ENCODE measurements around the gene UNK. TPM values are rescaled to one million over a fixed set of nuclear protein-coding genes. Genes with fewer than 3 reads are reported as not detected.

The UNK gene
- total and polyA plus RNA-seq, 10 donors: 19.0 to 53.8 (median 46.2) TPM

DNA sequence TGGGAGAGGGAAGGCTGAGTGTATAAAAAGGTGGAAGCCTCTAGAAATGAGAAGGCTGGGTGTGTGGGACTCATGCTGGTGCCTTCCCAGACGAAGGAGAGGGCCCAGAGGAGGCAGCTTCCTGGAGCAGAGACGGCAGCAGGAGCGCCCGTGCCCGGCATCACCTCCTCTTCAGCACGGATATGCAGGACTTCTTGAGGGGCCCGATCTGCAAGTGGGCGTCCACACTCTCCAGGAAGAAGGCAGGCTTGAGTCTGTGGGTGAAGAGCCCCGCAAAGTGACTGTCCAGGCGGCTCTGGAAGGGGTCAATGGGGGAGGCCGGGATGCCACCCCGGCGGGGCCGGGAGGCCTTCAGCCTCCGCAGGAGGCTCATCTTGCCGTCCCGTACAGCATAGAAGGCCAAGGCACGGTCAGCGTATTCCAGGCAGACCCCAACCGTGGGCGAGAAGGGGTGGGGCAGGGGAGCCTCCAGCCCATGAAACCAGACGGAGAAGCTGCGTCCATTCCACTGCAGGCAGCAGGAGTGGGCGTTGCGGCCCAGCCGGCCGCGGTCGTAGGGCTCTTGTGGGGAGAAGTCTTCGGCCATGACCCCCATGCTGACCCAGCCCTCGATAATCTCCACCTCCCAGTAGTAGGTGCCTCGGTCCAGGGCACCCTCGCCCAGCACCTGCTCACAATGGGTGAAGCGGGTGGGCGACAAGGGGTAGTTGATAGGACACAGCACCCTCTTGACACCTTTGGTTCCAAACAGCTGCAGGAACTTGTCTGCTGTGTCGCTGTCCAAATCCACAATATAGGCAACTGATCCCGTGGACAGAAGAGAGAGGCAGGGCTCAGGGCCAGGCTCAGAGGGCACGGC is 89.9 kb downstream of the UNK start:
- Histone ChIP-seq H3K27me3 (replicated peaks in 1 of 7) (peaks cover 0 to 36% (median 6%) of the 10 kb centered on the region in 7 donors), H3K9me3 (no peaks in the 10 kb centered on the region), H3K27ac (peak overlapping the region in 7 of 8 donors; percentile 69 to 94 (median 90)), H3K4me1 (peaks cover 32 to 74% (median 71%) of the 10 kb centered on the region in 6 donors), H3K36me3 (peaks cover 0 to 36% (median 11%) of the 10 kb centered on the region in 6 donors), H3K4me3 (no peak overlapping the region)
- DNase-seq: no peak
- intact Hi-C loops (cut with DNase I; ENCODE audit: low total_unique reads): no loop called here
- WGBS, 5 donors: 78 to 91% (median 89%) methylated on average over 16 to 38 of the region's 38 CpGs
- TF ChIP-seq, protein P1, sequence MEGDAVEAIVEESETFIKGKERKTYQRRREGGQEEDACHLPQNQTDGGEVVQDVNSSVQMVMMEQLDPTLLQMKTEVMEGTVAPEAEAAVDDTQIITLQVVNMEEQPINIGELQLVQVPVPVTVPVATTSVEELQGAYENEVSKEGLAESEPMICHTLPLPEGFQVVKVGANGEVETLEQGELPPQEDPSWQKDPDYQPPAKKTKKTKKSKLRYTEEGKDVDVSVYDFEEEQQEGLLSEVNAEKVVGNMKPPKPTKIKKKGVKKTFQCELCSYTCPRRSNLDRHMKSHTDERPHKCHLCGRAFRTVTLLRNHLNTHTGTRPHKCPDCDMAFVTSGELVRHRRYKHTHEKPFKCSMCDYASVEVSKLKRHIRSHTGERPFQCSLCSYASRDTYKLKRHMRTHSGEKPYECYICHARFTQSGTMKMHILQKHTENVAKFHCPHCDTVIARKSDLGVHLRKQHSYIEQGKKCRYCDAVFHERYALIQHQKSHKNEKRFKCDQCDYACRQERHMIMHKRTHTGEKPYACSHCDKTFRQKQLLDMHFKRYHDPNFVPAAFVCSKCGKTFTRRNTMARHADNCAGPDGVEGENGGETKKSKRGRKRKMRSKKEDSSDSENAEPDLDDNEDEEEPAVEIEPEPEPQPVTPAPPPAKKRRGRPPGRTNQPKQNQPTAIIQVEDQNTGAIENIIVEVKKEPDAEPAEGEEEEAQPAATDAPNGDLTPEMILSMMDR (IDR thresholded peaks at IDR 0.05 in 8 of 11, conservative IDR thresholded peaks at IDR 0.05 in 3 of 11): no peak
- TF ChIP-seq POLR2AphosphoS5 (IDR thresholded peaks at IDR 0.05) (peak in 1 of 3 donors; percentile 43), POLR2A (IDR thresholded peaks at IDR 0.05) (no peak)

Small RNA genes lying within 50 kb of the gene (microRNA-seq; reads per million reads assigned to microRNA genes)
- 0.28 to 2.1 (median 0.72) reads per million in 3 donors for gene MIR4738

Other genes starting within 250 kb of the UNK start
- 100 to 1,000 TPM; 203 to 569 (median 292) TPM for gene MYO15B, start 197.0 kb upstream of the UNK start, total RNA-seq
- 100 to 1,000 TPM; 123 to 551 (median 402) TPM for gene MYO15B, start 197.0 kb upstream of the UNK start, polyA plus RNA-seq
- 1 to 10 TPM; 2.1 to 5.1 (median 3.4) TPM for gene SMIM5, start 151.4 kb upstream of the UNK start, total RNA-seq
- 1 to 10 TPM; 3.0 to 4.7 (median 4.7) TPM for gene SMIM5, start 151.4 kb upstream of the UNK start, polyA plus RNA-seq
- gene RECQL5, start 117.7 kb upstream of the UNK start, total RNA-seq: 10 to 100 TPM; 25.7 to 51.0 (median 37.6) TPM
- 10 to 100 TPM; 28.2 to 48.8 (median 47.4) TPM for gene RECQL5, start 117.7 kb upstream of the UNK start, polyA plus RNA-seq
- gene SAP30BP, start 117.5 kb upstream of the UNK start, total RNA-seq: 100 to 1,000 TPM in 3 of 7 donors, 10 to 100 TPM in 4; 71.6 to 110 (median 82.1) TPM
- 10 to 100 TPM; 53.8 to 76.7 (median 70.4) TPM for gene SAP30BP, start 117.5 kb upstream of the UNK start, polyA plus RNA-seq
- gene ITGB4, start 63.3 kb upstream of the UNK start, total RNA-seq: 100 to 1,000 TPM in 3 of 7 donors, 10 to 100 TPM in 4; 80.4 to 205 (median 90.1) TPM
- 10 to 100 TPM; 16.6 to 49.9 (median 30.1) TPM for gene ITGB4, start 63.3 kb upstream of the UNK start, polyA plus RNA-seq
- gene GALK1, start 19.6 kb upstream of the UNK start, total RNA-seq: 10 to 100 TPM; 23.5 to 45.1 (median 33.5) TPM
- 10 to 100 TPM; 34.2 to 45.9 (median 37.0) TPM for gene GALK1, start 19.6 kb upstream of the UNK start, polyA plus RNA-seq
- gene UNC13D, start 59.6 kb downstream of the UNK start, total RNA-seq: 100 to 1,000 TPM in 6 of 7 donors, 10 to 100 TPM in 1; 87.1 to 187 (median 129) TPM
- 10 to 100 TPM; 36.4 to 86.1 (median 53.0) TPM for gene UNC13D, start 59.6 kb downstream of the UNK start, polyA plus RNA-seq
- gene WBP2, start 70.5 kb downstream of the UNK start, total RNA-seq: 100 to 1,000 TPM in 4 of 7 donors, 10 to 100 TPM in 3; 46.7 to 144 (median 125) TPM
- 100 to 1,000 TPM in 1 of 3 donors, 10 to 100 TPM in 2; 70.2 to 104 (median 74.1) TPM for gene WBP2, start 70.5 kb downstream of the UNK start, polyA plus RNA-seq
- 10 to 100 TPM; 30.8 to 73.8 (median 38.5) TPM for gene TRIM47, start 93.8 kb downstream of the UNK start, total RNA-seq
- 10 to 100 TPM; 28.1 to 42.0 (median 28.4) TPM for gene TRIM47, start 93.8 kb downstream of the UNK start, polyA plus RNA-seq
- 10 to 100 TPM; 20.0 to 26.5 (median 23.5) TPM for gene TRIM65, start 112.1 kb downstream of the UNK start, total RNA-seq
- 10 to 100 TPM in 2 of 3 donors, 1 to 10 TPM in 1; 9.0 to 28.2 (median 11.6) TPM for gene TRIM65, start 112.1 kb downstream of the UNK start, polyA plus RNA-seq
- 10 to 100 TPM; 40.1 to 90.6 (median 74.7) TPM for gene MRPL38, start 120.1 kb downstream of the UNK start, total RNA-seq
- 10 to 100 TPM; 59.3 to 90.3 (median 80.8) TPM for gene MRPL38, start 120.1 kb downstream of the UNK start, polyA plus RNA-seq
- 10 to 100 TPM in 4 of 7 donors, 1 to 10 TPM in 3; 7.7 to 16.0 (median 10.3) TPM for gene FBF1, start 156.2 kb downstream of the UNK start, total RNA-seq
- gene FBF1, start 156.2 kb downstream of the UNK start, polyA plus RNA-seq: 10 to 100 TPM in 1 of 3 donors, 1 to 10 TPM in 2; 5.2 to 14.4 (median 7.3) TPM
- 10 to 100 TPM; 36.0 to 60.2 (median 45.9) TPM for gene ACOX1, start 194.4 kb downstream of the UNK start, total RNA-seq
- 1 to 10 TPM; 6.3 to 9.8 (median 6.8) TPM for gene ACOX1, start 194.4 kb downstream of the UNK start, polyA plus RNA-seq
- gene TEN1, start 194.4 kb downstream of the UNK start, total RNA-seq: 10 to 100 TPM in 5 of 7 donors, 1 to 10 TPM in 2; 6.0 to 20.8 (median 13.4) TPM
- 10 to 100 TPM; 25.7 to 38.7 (median 34.8) TPM for gene TEN1, start 194.4 kb downstream of the UNK start, polyA plus RNA-seq
- 10 to 100 TPM in 2 of 7 donors, 1 to 10 TPM in 5; 6.7 to 12.0 (median 7.1) TPM for gene CDK3, start 216.0 kb downstream of the UNK start, total RNA-seq
- 10 to 100 TPM; 13.8 to 39.8 (median 31.2) TPM for gene CDK3, start 216.0 kb downstream of the UNK start, polyA plus RNA-seq
- under 1 TPM in 4 of 7 donors, not detected in 3; 0.06 to 0.56 (median 0.20) TPM for gene EVPL, start 242.5 kb downstream of the UNK start, total RNA-seq
- under 1 TPM; 0.04 to 0.29 (median 0.05) TPM for gene EVPL, start 242.5 kb downstream of the UNK start, polyA plus RNA-seq

Data from spleen (tissue), 11 donors.